Stimulated activated CD4-positive, alpha-beta T cell treated with anti-CD3 and anti-CD28 coated beads, Interleukin-4, amount 100 ng/mL, for 4 hours (primary cell): ENCODE measurements around the gene C19orf25.
"Not testable (repeated sequence)": the region's sequence is repeated elsewhere in the genome, so short reads cannot be mapped to it uniquely, and the experiment has no call there.

Experiments used
- DNase-seq, 2 experiments: peaks; one replicate each; pipeline ENCODE4 v3.0.0-alpha.2; 2020

The C19orf25 gene

GRCh38 chr19:1495051-1495798 is 16.2 kb upstream of the C19orf25 start:
- DNase-seq, result no peak

GRCh38 chr19:1494115-1494815 is 15.2 kb upstream of the C19orf25 start:
- no peak for DNase-seq

- no peak for DNase-seq
Observed at GRCh38 chr19:1492474-1493006, 13.5 kb upstream of the C19orf25 start.

GRCh38 chr19:1491849-1492170 is 12.8 kb upstream of the C19orf25 start:
- DNase-seq, result no peak

- no peak for DNase-seq
Observed at GRCh38 chr19:1491114-1491848, 12.3 kb upstream of the C19orf25 start, which contains the start of gene REEP6. TSS of gene REEP6 (plus strand) at chr19:1491181. CDS start at chr19:1491270, 89 bp downstream.

- peak; percentile 96 to 97 for DNase-seq
Observed at GRCh38 chr19:1490311-1491113, 11.5 kb upstream of the C19orf25 start, which contains the start of gene PCSK4. TSS of gene PCSK4 (minus strand) at chr19:1490350. CDS start at chr19:1490346, 4 bp downstream.

GRCh38 chr19:1489463-1490310 is 10.7 kb upstream of the C19orf25 start:
- no peak for DNase-seq

- no peak for DNase-seq
Observed at GRCh38 chr19:1488282-1488601, 9.2 kb upstream of the C19orf25 start.

GRCh38 chr19:1487576-1488281 is 8.7 kb upstream of the C19orf25 start:
- no peak for DNase-seq

- no peak for DNase-seq
Observed at GRCh38 chr19:1486720-1487575, 7.9 kb upstream of the C19orf25 start.

- no peak for DNase-seq
Observed at GRCh38 chr19:1483979-1484428, 5.0 kb upstream of the C19orf25 start.

GRCh38 chr19:1483131-1483978 is 4.3 kb upstream of the C19orf25 start:
- no peak for DNase-seq

- DNase-seq, result no peak
Observed at GRCh38 chr19:1482361-1483130, 3.5 kb upstream of the C19orf25 start.

GRCh38 chr19:1481893-1482360 is 2.9 kb upstream of the C19orf25 start:
- no peak for DNase-seq

GRCh38 chr19:1481224-1481892 is 2.3 kb upstream of the C19orf25 start:
- DNase-seq, result no peak

- DNase-seq, result not testable (repeated sequence)
Observed at GRCh38 chr19:1477056-1477455, 2.0 kb downstream of the C19orf25 start.

GRCh38 chr19:1475751-1476437 is 3.1 kb downstream of the C19orf25 start:
- DNase-seq, result no peak
